Fibroblast of lung (primary cell): ENCODE measurements around the gene EWSR1.

Experiments
- EZH2 ChIP-seq: IDR thresholded peaks from 2 replicates; pipeline ENCODE4 v1.5.1; 2012; ENCODE audit warnings: low read length, control low read depth, mild to moderate bottlenecking; ENCODE audit errors: missing control alignments
- TF ChIP-seq, protein P1 (sequence below), 2 donors: IDR thresholded peaks in 1 of 2; conservative IDR thresholded peaks in 1 of 2; 1 replicate in 1 of 2; 2 replicates in 1 of 2; pipeline ENCODE4 v1.5.1; 2011 to 2012; ENCODE audit warnings: low read length in 2 of 2, control low read depth in 1 of 2, inconsistent platforms in 1 of 2, low read depth in 1 of 2, mild to moderate bottlenecking in 1 of 2

DNA sequence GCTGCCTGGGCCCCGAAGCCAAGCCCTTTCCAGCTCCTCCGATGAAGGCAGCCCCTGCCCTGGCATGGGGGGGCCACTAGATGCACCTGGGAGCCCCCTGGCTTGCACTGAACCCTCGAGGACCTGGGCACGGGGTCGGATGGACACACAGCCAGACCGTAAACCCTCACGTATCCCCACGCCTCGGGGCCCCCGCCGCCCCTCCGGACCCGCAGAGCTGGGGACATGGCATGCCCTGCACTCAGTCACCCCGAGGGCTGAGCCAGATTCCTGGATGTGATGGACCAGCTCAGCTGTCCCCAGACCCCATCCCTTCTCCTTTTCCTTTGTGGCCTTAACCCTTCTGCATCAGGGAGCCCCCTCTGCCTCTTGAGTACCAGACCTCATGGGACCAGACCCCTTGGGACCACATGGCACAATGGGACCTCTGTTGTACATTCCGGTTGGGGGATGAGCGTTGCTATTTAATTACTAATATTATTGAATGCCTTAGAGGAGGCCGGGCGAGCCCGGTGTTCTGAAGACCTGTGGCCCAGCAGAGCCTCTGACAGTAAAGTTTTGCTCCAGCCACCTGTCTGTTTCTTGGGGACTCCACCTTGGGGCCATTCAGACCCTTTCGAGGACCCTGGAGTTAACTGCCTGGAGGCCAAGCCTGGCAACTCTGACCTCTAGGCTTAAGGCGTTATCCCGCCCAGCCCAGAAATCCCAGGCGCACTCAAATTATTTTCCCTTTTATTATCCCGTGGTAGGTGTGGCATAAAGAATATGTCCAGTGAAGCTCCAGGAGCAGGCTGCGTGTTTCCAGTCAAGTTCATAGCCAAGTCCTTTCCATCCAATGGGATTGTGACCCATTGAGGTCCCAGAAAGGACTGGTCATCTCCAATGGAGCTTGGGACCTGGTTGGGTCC is 44.4 kb downstream of the EWSR1 start:
- TF ChIP-seq, protein P1, sequence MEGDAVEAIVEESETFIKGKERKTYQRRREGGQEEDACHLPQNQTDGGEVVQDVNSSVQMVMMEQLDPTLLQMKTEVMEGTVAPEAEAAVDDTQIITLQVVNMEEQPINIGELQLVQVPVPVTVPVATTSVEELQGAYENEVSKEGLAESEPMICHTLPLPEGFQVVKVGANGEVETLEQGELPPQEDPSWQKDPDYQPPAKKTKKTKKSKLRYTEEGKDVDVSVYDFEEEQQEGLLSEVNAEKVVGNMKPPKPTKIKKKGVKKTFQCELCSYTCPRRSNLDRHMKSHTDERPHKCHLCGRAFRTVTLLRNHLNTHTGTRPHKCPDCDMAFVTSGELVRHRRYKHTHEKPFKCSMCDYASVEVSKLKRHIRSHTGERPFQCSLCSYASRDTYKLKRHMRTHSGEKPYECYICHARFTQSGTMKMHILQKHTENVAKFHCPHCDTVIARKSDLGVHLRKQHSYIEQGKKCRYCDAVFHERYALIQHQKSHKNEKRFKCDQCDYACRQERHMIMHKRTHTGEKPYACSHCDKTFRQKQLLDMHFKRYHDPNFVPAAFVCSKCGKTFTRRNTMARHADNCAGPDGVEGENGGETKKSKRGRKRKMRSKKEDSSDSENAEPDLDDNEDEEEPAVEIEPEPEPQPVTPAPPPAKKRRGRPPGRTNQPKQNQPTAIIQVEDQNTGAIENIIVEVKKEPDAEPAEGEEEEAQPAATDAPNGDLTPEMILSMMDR (conservative IDR thresholded peaks at IDR 0.05 in 1 of 2, IDR thresholded peaks at IDR 0.05 in 1 of 2; ENCODE audit: low read depth in 1 of 2, low read length in 2 of 2): no peak
- TF ChIP-seq EZH2: no peak
